HL-60 (cell line): ENCODE measurements around the gene DUOXA2.
"Not testable (repeated sequence)": the region's sequence is repeated elsewhere in the genome, so short reads cannot be mapped to it uniquely, and the experiment has no call there.

Experiments used
- DNase-seq, 2 experiments: peaks; one replicate each; pipeline ENCODE4 v3.0.0-alpha.2; 2010 to 2020; ENCODE audit warnings: low read depth in 1 of 2, low spot score in 1 of 2
- H3K27ac ChIP-seq: fragments of 250-450 bp; sonication (Bioruptor Pico); replicated peaks from 2 replicates; pipeline ENCODE4 v1.5.1; 2020; ENCODE audit warnings: mild to moderate bottlenecking, moderate library complexity
- H3K27me3 ChIP-seq: fragments of 250-450 bp; sonication (Bioruptor Pico); 2 replicates; pipeline ENCODE4 v1.5.1; 2021; ENCODE audit warnings: mild to moderate bottlenecking, moderate library complexity; ENCODE audit not compliant: insufficient read depth, poor library complexity, severe bottlenecking
- H3K4me3 ChIP-seq: replicated peaks from 2 replicates; pipeline ENCODE4 v1.5.1; 2011; ENCODE audit warnings: mild to moderate bottlenecking, control low read depth, low read length; ENCODE audit not compliant: insufficient read depth
- CTCF ChIP-seq: IDR thresholded peaks from one replicate; pipeline ENCODE4 v1.5.1; 2011; ENCODE audit warnings: low read length, control low read depth, inconsistent platforms; ENCODE audit not compliant: insufficient read depth
- GABPA ChIP-seq: IDR thresholded peaks from 2 replicates; pipeline ENCODE4 v1.6.1; 2012; ENCODE audit warnings: low read depth
- POLR2AphosphoS5 ChIP-seq: IDR thresholded peaks from 2 replicates; pipeline ENCODE4 v1.6.1; 2012; ENCODE audit warnings: low read depth
- REST ChIP-seq: IDR thresholded peaks from 2 replicates; pipeline ENCODE4 v1.6.1; 2012; ENCODE audit warnings: low read depth; ENCODE audit not compliant: insufficient replicate concordance
- SPI1 ChIP-seq: IDR thresholded peaks from 2 replicates; pipeline ENCODE4 v1.6.1; 2012; ENCODE audit warnings: low read depth, mild to moderate bottlenecking, borderline replicate concordance

The DUOXA2 gene

GRCh38 chr15:45134046-45134445 lies 19.9 kb downstream of the DUOXA2 start:
- Histone ChIP-seq H3K27ac (no peak overlapping the region), H3K27me3 (peaks cover 40% of the 10 kb centered on the region)
- DNase-seq: no peak

GRCh38 chr15:45134682-45135604 lies 20.8 kb downstream of the DUOXA2 start:
- no peak overlapping the region for H3K4me3 ChIP-seq
- peaks cover 31% of the 10 kb centered on the region for H3K27me3 ChIP-seq
- H3K27ac ChIP-seq: no peak overlapping the region
- DNase-seq: no peak
- no peak for TF ChIP-seq GABPA
- no peak for TF ChIP-seq SPI1
- TF ChIP-seq REST: no peak
- TF ChIP-seq CTCF: no peak
- TF ChIP-seq POLR2AphosphoS5: no peak

More at GRCh38 chr15:45134046-45134445, 19.9 kb downstream of the DUOXA2 start:
- TF ChIP-seq GABPA: no peak
- TF ChIP-seq CTCF: no peak
- no peak for TF ChIP-seq SPI1
- TF ChIP-seq REST: no peak
- TF ChIP-seq POLR2AphosphoS5: no peak
- H3K4me3 ChIP-seq: no peak overlapping the region

GRCh38 chr15:45135705-45136377 lies 21.7 kb downstream of the DUOXA2 start:
- not testable (repeated sequence) for DNase-seq, H3K27ac ChIP-seq, H3K4me3 ChIP-seq
- H3K27me3 ChIP-seq: peaks cover 23% of the 10 kb centered on the region

GRCh38 chr15:45136378-45136764 lies 22.2 kb downstream of the DUOXA2 start:
- H3K4me3 ChIP-seq: no peak overlapping the region
- H3K27me3 ChIP-seq: peaks cover 23% of the 10 kb centered on the region
- no peak for TF ChIP-seq POLR2AphosphoS5
- TF ChIP-seq GABPA: no peak
- no peak for TF ChIP-seq REST
- no peak for TF ChIP-seq SPI1
- no peak for TF ChIP-seq CTCF

More at GRCh38 chr15:45136378-45136764, 22.2 kb downstream of the DUOXA2 start:
- no peak for DNase-seq
- H3K27ac ChIP-seq: no peak overlapping the region
